Measurements from ENCODE around the gene EMILIN2. TPM values are rescaled to one million over a fixed set of nuclear protein-coding genes. Genes with fewer than 3 reads are reported as not detected.
A peak's percentile ranks its signal among the peaks of the same experiment; 100 is the strongest.

Gene EMILIN2
- total and polyA plus RNA-seq, 2 of the 8 experiments (the other 6 are each of a cell fraction or from before 2014, with no cell fraction given), result 6.0 to 7.5 TPM

DNA sequence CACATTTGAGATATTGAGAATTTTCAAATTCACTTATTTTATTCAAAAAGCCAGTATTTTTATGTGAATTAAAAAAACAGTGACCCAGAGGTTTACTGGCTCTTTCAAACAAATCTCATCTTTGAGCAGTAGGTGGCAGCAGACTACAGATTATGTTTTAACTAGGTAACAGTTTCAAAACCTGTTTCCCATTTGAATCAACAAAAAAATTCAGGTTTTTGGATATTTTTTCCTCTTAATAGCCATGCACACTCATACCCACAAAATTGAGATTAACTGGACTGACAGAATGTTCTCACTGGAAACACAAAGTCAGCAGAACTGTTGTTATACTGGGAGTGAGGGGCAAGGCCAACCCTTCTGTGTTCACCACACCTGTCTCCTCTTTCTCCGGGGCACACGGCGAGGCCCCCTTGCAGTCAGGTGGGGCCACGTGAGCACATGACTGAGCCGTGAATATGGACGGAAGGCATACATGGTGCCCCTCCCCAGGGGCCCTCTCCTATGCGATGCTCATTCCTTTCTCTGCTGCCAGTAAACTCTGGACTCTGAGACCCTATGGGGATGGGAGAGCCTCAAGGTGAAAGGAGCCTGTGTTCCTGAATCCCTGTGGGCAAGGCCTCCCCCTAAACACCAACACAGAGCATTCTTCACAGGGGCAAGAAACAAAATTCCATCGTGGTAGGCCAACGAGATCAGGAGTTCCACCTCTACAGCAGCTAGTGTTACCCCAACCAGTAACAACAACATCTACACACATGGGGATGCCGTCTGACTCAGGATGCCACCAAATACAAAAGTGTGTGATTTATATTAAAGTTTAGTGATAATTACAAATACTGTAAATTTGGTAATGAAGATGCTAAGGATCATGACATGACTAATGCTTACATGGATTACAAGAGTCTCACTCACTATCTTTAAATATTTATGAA is 85.7 kb downstream of the EMILIN2 start (continued):
- no peak for TF ChIP-seq NANOG (IDR thresholded peaks at IDR 0.05; ENCODE audit: insufficient read depth, low read depth, low read length, poor library complexity, severe bottlenecking)
- no peak for TF ChIP-seq EP300 (IDR thresholded peaks at IDR 0.05; ENCODE audit: borderline replicate concordance in 1 of 2, low read depth in 2 of 2, low read length in 2 of 2)
- no peak for TF ChIP-seq TCF12 (IDR thresholded peaks at IDR 0.05; ENCODE audit: low read depth, low read length)
- TF ChIP-seq MAX (IDR thresholded peaks at IDR 0.05), result peak; percentile 86
- no peak for TF ChIP-seq CHD1 (IDR thresholded peaks at IDR 0.05; ENCODE audit: low read depth, low read length)
- TF ChIP-seq MAFK (IDR thresholded peaks at IDR 0.05; ENCODE audit: low read depth, low read length), result no peak
- TF ChIP-seq CREB1 (IDR thresholded peaks at IDR 0.05), result no peak
- no peak for TF ChIP-seq RNF2 (IDR thresholded peaks at IDR 0.05; ENCODE audit: borderline replicate concordance, low read depth, low read length, missing control alignments, poor library complexity, severe bottlenecking)
- TF ChIP-seq GTF2F1 (IDR thresholded peaks at IDR 0.05; ENCODE audit: borderline replicate concordance, low read depth, low read length), result no peak
- TF ChIP-seq SRF (IDR thresholded peaks at IDR 0.05; ENCODE audit: low read depth, low read length), result no peak
- no peak for TF ChIP-seq EGR1 (IDR thresholded peaks at IDR 0.05; ENCODE audit: borderline replicate concordance, low read depth, low read length)
- no peak for TF ChIP-seq SP2 (IDR thresholded peaks at IDR 0.05; ENCODE audit: low read length)
- no peak for TF ChIP-seq CBX8 (IDR thresholded peaks at IDR 0.05; ENCODE audit: borderline replicate concordance, low read depth, low read length)
- no peak for TF ChIP-seq SAP30 (IDR thresholded peaks at IDR 0.05; ENCODE audit: insufficient read depth, insufficient replicate concordance, low read length)
- TF ChIP-seq EZH2 (IDR thresholded peaks at IDR 0.05; ENCODE audit: low read depth, low read length, severe bottlenecking), result no peak
- no peak for TF ChIP-seq POU5F1 (IDR thresholded peaks at IDR 0.05; ENCODE audit: low read depth, low read length)
- no peak for TF ChIP-seq CEBPB (IDR thresholded peaks at IDR 0.05; ENCODE audit: low read depth, low read length)
- TF ChIP-seq, protein P1, sequence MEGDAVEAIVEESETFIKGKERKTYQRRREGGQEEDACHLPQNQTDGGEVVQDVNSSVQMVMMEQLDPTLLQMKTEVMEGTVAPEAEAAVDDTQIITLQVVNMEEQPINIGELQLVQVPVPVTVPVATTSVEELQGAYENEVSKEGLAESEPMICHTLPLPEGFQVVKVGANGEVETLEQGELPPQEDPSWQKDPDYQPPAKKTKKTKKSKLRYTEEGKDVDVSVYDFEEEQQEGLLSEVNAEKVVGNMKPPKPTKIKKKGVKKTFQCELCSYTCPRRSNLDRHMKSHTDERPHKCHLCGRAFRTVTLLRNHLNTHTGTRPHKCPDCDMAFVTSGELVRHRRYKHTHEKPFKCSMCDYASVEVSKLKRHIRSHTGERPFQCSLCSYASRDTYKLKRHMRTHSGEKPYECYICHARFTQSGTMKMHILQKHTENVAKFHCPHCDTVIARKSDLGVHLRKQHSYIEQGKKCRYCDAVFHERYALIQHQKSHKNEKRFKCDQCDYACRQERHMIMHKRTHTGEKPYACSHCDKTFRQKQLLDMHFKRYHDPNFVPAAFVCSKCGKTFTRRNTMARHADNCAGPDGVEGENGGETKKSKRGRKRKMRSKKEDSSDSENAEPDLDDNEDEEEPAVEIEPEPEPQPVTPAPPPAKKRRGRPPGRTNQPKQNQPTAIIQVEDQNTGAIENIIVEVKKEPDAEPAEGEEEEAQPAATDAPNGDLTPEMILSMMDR (IDR thresholded peaks at IDR 0.05; ENCODE audit: control extremely low read depth in 1 of 3, insufficient read depth in 1 of 3, low read depth in 1 of 3, low read length in 3 of 3), result peak in 2 of 3 experiments; percentile 50 to 57; a peak in 2 of 4 replicates
- no peak for TF ChIP-seq BRCA1 (IDR thresholded peaks at IDR 0.05; ENCODE audit: low read depth, low read length)
- no peak for TF ChIP-seq ZNF274 (IDR thresholded peaks at IDR 0.05; ENCODE audit: borderline replicate concordance, extremely low read depth, low read length)
- TF ChIP-seq CHD2 (IDR thresholded peaks at IDR 0.05; ENCODE audit: low read length), result no peak
